GM21737 (cell line): ENCODE results near the gene MAN2B2.

Experiments used
- ATAC-seq: cut with Tn5 transposase; IDR thresholded peaks from one replicate; pipeline ENCODE4 v1.9.1; 2021; ENCODE audit warnings: mild to moderate bottlenecking, moderate library complexity; ENCODE audit not compliant: unreplicated experiment

The MAN2B2 gene

GRCh38 chr4:6566391-6567190 lies 8.4 kb upstream of the MAN2B2 start:
- no peak for ATAC-seq

DNA sequence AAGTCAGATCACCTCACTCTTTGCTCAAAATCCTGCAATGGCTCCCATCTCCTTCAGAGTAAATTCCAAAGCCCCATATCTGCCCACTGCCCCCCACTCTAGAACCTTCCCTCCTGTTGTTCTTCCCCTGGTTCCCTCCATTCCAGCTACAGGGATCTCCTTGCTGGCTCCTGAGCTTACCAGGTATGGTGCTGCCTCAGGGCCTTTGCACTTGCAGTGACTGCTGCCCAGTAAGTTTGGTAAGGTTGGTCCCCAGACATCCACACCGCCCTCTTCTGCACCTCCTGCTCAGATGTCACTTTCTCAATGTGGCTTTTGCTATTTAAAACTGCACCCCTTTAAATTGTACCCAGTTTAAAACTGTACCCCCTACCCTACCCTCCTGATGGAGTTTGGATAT lies 7.8 kb upstream of the MAN2B2 start:
- ATAC-seq = no peak

- ATAC-seq = no peak
Measured at GRCh38 chr4:6568148-6568547, 6.8 kb upstream of the MAN2B2 start.

- no peak for ATAC-seq
Measured at GRCh38 chr4:6568689-6569332, 6.2 kb upstream of the MAN2B2 start.

- ATAC-seq = no peak
Measured at GRCh38 chr4:6571608-6572007, 3.4 kb upstream of the MAN2B2 start.

DNA sequence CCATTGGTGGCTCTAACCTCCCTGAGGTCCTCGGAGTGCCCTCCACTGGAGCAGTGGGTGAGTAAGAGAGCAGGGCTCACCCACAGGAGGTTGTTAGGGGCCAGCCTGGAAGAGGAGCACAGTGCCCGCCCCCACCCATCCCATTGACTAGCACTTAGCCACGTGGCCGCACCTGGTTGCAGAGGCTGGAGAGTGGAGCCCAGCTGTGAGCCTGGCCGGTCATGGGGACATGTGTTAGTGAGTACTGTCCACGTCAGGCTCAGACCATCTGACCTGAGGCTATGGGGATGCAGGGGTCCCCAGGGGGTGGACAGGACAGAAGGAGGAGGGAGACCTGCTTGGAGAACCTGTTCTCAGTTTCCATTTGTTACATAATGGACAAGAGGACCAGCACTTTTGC lies 1.4 kb upstream of the MAN2B2 start:
- ATAC-seq = no peak

DNA sequence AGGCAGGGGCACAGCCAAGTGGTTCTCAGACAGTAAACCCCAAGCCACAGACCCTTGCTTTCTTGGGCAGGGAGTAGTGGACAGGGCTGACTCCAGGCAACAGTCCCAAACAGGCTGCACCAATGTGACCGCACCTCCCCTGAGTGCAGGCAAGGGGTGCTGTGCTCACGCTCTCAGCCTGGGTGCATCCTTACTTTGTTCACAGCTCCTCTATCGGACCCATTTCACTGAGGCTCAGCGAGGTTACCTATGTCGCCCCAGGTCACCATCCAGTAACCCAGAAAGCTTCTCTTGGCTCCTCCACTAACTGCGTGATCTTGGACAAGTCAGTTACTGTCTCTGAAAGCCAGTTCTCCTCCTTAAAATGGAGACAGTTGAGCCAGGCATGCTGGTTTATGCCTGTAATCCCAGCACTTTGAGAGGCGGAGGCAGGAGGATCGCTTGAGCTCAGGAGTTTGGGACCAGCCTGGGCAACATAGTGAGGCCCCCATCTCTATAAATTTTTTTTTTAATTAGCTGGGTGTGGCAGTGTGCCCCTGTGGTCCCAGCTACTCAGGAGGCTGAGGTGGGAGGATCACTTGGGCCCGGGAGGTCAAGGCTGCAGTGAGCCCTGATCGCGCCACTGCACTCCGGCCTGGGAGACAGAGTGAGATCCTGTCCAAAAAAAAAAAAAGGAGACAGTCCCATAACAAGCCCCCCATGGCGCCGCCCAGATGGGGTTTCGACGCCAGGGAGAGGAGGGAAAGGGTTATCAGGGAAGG lies 823 bp upstream of the MAN2B2 start:
- ATAC-seq = no peak

DNA sequence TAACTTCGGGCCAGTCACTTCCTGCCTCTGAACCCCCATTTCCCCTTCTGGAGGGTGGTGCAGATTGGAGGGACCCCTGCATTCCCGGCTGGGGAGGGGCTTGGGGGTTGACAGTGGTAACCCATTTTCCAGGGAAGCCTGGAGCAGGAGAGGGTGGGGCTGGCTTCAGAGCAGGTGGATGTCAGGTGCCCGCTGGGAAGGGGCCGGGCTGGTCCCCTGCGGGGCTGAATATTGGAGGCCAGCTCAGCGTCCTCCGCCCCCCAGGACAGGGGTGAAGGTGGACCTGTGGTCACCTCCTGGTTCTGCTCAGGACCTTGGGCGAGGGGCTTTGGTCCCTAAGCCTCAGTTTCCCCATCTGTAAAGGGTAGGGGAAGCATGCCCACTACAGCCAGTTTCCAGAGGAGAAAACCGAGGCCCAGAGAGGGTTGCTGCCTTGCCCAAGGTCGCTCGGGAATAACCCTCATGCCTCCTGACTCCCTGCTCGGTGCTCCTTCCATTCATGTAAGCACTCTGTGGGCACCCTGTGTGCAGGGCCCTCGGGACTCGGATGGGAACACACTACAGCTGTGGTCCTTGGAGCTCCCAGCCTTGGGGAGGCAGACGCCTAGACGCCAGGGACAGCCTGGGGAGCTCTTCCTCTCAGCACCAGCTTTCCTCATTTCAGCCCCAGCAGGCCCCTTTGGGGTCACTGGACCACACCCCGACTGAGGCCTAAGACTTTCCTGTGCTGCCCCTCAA lies 683 bp downstream of the MAN2B2 start:
- ATAC-seq = no peak

DNA sequence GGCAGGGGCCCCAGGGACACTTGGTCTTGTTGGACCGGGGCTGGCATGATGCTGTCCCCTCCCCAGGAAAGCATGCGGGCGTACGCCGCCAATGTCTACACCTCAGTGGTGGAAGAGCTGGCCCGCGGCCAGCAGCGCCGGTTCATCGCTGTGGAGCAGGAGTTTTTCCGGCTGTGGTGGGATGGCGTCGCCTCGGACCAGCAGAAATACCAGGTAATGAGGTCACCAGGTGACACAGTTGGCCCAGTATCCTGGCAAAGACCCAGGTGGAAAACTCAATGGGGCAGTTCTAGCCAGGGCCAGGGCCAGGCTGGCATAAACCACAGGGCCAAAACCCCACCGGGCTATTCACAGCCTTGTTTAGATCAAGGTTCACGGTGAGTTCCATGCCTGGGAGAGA lies 1.5 kb downstream of the MAN2B2 start:
- no peak for ATAC-seq

DNA sequence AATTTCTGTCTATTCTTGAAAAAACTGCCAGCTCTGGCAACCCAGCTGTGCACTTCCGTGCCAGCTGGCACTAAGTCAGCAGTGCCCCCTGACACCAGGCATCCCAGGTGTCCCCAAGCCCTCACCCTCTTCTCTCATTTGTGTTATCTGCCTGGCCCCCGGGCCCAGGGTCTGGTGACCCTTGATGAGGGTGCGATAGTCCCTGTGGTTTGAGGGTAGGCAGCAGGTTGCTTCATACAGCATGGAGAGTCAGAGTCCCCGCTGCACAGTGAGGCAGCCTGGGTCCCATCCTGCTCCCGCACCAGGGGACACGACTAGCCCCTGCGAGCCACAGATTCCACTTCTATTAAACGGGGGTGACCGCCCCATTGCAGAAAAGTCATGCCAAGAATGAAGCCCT lies 1.9 kb downstream of the MAN2B2 start:
- no peak for ATAC-seq

DNA sequence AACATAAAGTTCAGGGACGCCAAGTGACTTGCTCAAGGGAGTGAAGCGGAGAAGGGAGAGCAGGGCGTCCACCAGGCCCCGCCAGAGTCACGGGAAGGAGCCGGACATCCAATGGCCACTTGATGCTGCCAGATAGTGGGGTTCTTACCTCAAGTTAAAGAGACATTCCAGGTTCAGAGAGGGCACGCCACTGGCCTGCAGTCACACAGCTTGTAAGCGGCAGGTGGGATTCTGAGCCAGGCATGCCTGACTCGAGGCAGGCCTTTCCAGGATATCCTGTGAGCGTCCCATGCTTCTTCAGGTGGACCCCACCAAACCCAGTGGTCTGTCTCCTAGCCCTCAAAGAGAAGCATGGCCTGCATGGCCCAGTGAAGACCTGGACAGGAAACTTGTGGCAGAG lies 2.4 kb downstream of the MAN2B2 start:
- no peak for ATAC-seq

- ATAC-seq = no peak
Measured at GRCh38 chr4:6578221-6578620, 3.2 kb downstream of the MAN2B2 start.

DNA sequence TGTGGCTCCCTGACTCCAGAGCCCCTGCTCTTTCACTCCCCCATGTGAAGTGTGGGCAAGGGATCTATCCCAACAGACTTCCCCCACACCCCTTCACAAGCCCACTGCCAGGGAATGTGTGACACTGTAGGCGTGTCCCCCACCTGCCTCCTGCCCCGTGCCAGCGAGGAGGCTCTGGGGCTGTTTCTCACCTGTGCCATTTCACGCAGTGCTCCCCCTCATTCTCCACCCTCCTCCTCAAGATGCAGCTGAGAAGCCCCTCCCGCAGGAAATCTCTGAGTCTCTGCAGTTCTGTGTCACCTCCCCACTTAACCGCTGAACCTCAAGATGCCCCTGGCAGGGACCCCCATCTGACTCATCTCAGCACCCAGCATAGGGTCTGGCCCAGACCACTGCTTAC lies 5.4 kb downstream of the MAN2B2 start:
- ATAC-seq = no peak

- no peak for ATAC-seq
Measured at GRCh38 chr4:6581566-6582121, 6.7 kb downstream of the MAN2B2 start.

GRCh38 chr4:6582889-6583490 lies 8.0 kb downstream of the MAN2B2 start:
- ATAC-seq = no peak

- no peak for ATAC-seq
Measured at GRCh38 chr4:6584865-6585264, 9.9 kb downstream of the MAN2B2 start.

GRCh38 chr4:6586715-6587325 lies 11.8 kb downstream of the MAN2B2 start:
- no peak for ATAC-seq

DNA sequence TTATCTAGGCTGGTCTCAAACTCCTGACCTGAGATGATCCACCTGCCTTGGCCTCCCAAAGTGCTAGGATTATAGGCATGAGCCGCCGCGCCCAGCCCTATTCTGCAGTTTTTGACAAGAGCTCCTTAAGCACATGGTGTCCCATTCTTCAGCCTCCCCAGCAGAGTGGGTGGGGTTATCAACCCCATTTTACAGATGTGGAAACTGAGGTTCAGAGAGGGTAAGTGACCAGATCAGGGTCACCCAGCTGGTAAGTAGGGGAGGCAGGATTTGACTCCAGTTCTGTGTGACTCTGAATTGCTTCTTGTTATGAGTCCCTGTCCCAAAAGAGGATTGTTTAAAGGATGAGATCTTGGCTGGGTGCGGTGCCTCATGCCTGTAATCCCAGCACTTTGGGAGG lies 14.5 kb downstream of the MAN2B2 start:
- no peak for ATAC-seq

GRCh38 chr4:6591313-6591712 lies 16.3 kb downstream of the MAN2B2 start:
- no peak for ATAC-seq

DNA sequence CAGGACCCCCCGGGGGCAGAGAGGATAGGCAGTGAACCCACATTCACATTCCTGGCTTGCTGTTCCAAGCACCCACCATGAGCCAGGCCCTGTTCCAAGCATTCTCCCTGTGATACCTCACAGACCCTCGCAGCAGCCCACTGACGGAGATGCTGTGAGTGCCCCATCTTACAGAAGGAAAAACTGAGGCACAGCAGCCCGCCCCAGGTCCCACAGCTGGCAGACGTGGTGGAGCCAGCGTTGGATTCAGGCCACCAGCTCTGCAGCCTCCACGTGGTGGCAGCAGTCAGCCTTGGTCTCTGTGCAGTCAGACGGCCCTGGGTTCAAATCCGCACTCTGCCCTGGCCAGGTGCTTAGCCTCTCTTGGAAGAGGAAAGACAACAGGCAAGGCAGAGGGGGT lies 16.8 kb downstream of the MAN2B2 start:
- ATAC-seq = no peak
